ENCODE results near the gene BMP7. TPM values are rescaled to one million over a fixed set of nuclear protein-coding genes. Genes with fewer than 3 reads are reported as not detected.

Gene BMP7
- total and polyA plus RNA-seq, 2 of the 8 experiments (the other 6 are each of a cell fraction or from before 2014, with no cell fraction given): 9.2 to 14.7 TPM

GRCh38 chr20:57208198-57208597 is 58.2 kb downstream of the BMP7 start:
- Histone ChIP-seq H4K8ac (ENCODE audit: extremely low read depth, insufficient read depth, low read length) (no peak overlapping the region), H3K9ac (replicated peaks in 1 of 4; ENCODE audit: extremely low read depth in 1 of 4, low read depth in 3 of 4, low read length in 3 of 4) (no peak overlapping the region), H3K18ac (ENCODE audit: extremely low read depth, low read length) (no peak overlapping the region), H3K27ac (ENCODE audit: low read depth, low read length) (no peak overlapping the region), H3K4ac (replicated peaks; ENCODE audit: insufficient read length, low read depth, low read length) (no peak overlapping the region), H4K20me1 (replicated peaks in 1 of 2; ENCODE audit: control insufficient read depth in 1 of 2, insufficient read depth in 2 of 2, low read length in 2 of 2) (no peaks in the 10 kb centered on the region), H3K4me1 (replicated peaks in 1 of 4; ENCODE audit: control insufficient read depth in 3 of 4, insufficient read depth in 4 of 4, low read length in 3 of 4) (peaks cover 0 to 28% (median 15%) of the 10 kb centered on the region in 4 experiments; a peak in 6 of 7 replicates), H4K91ac (replicated peaks; ENCODE audit: insufficient read length, low read length) (no peak overlapping the region), H2AFZ (ENCODE audit: low read length) (no peak overlapping the region), H2BK5ac (ENCODE audit: low read depth, low read length) (no peak overlapping the region), H2AK5ac (ENCODE audit: low read depth, low read length) (no peak overlapping the region), H3K79me2 (ENCODE audit: control insufficient read depth in 1 of 2, insufficient read depth in 2 of 2, low read length in 2 of 2) (no peaks in the 10 kb centered on the region), H2BK20ac (ENCODE audit: low read length) (no peak overlapping the region), H3K23ac (ENCODE audit: insufficient read length) (no peak overlapping the region), H3K56ac (replicated peaks; ENCODE audit: insufficient read length, low read depth, low read length) (no peak overlapping the region), H3K79me1 (ENCODE audit: low read depth, low read length) (no peaks in the 10 kb centered on the region), H2BK12ac (ENCODE audit: low read depth, low read length) (no peak overlapping the region), H4K5ac (ENCODE audit: insufficient read length, low read depth, low read length) (no peak overlapping the region), H2BK15ac (ENCODE audit: low read length) (no peak overlapping the region), H3K36me3 (ENCODE audit: control insufficient read depth in 2 of 4, insufficient read depth in 4 of 4, low read length in 3 of 4) (no peaks in the 10 kb centered on the region), H3K9me3 (ENCODE audit: insufficient read depth in 2 of 2, low read depth in 1 of 2, low read length in 1 of 2) (no peaks in the 10 kb centered on the region), H2BK120ac (replicated peaks; ENCODE audit: low read depth, low read length) (no peak overlapping the region), H3K27me3 (replicated peaks in 1 of 4; ENCODE audit: control insufficient read depth in 3 of 4, extremely low read depth in 1 of 4, insufficient read depth in 3 of 4, low read length in 3 of 4) (no peaks in the 10 kb centered on the region; a peak in 1 of 7 replicates), H3K23me2 (ENCODE audit: low read depth, low read length) (peaks cover 3% of the 10 kb centered on the region; the same call in 1 of the 2 replicates), H3K14ac (ENCODE audit: insufficient read length) (no peak overlapping the region), H3K4me2 (ENCODE audit: insufficient read depth in 1 of 2, low read depth in 2 of 2, low read length in 2 of 2) (no peak overlapping the region), H3K4me3 (ENCODE audit: extremely low read depth in 1 of 4, insufficient read depth in 2 of 4, low read depth in 3 of 4, low read length in 4 of 4) (no peak overlapping the region)
- DNase-seq (ENCODE audit: low read depth in 1 of 2, low spot score in 2 of 2) (no peak), FAIRE-seq (no peak)
- WGBS, 2 experiments (ENCODE audit: extremely low coverage in 1 of 2, insufficient coverage in 1 of 2, insufficient read length in 1 of 2, insufficient replicate concordance in 2 of 2, low coverage in 1 of 2, low lambda C conversion rate in 2 of 2, missing lambda C conversion rate in 1 of 2): 85% methylated on average over 2 of the region's 2 CpGs; no CpG with 5 or more reads in 1 of the 2 experiments
- POLR2A ChIA-PET (ENCODE audit: partially characterized antibody): no interaction called here
- CTCF ChIA-PET (ENCODE audit: partially characterized antibody): no interaction called here
- no peak for TF ChIP-seq SUZ12 (IDR thresholded peaks at IDR 0.05; ENCODE audit: low read length)
- TF ChIP-seq EZH2 (IDR thresholded peaks at IDR 0.05; ENCODE audit: low read depth, low read length, severe bottlenecking): no peak
- no peak for TF ChIP-seq TBP (IDR thresholded peaks at IDR 0.05; ENCODE audit: low read depth, low read length)

Data from H1 (cell line).